ENCODE results near the gene RENBP.
A peak's percentile ranks its signal among the peaks of the same experiment; 100 is the strongest.

The RENBP gene

DNA sequence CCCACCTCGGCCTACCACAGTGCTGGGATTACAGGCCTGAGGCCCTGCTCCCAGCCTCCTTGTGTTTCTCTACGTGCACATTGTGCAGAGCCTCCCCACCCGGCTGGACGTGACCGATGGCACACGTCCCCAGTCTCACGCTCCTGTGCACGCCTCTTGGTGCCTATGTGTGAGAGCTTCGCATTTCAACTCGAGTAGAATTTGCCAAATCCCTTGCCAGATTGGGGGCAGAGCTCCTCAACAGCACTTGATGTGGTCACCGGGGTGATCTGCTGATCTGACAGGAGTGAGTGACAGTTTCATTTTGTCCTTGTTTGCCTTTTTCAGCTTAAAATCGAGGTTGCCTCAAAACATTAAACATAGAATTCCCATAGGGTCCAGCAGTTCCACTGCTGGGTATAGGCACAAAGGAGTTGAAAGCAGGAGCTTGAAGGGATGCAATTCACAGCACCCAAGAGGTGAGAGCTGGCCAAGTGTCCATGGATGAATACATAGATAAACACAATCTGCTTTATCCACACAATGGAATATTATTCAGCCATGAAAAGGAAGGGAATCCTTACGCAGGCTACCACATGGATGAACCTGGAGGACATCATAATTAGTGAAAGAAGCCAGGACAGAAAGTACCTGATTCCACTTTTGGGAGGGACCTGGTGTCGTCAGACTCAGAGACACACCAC is 45.7 kb upstream of the RENBP start:
- H3K36me3 ChIP-seq (ENCODE audit: control insufficient read depth, insufficient read depth, low read length) = no peaks in the 10 kb centered on the region
- DNase-seq (ENCODE audit: extremely low read depth, insufficient read length) = no peak
- TF ChIP-seq, protein P1, sequence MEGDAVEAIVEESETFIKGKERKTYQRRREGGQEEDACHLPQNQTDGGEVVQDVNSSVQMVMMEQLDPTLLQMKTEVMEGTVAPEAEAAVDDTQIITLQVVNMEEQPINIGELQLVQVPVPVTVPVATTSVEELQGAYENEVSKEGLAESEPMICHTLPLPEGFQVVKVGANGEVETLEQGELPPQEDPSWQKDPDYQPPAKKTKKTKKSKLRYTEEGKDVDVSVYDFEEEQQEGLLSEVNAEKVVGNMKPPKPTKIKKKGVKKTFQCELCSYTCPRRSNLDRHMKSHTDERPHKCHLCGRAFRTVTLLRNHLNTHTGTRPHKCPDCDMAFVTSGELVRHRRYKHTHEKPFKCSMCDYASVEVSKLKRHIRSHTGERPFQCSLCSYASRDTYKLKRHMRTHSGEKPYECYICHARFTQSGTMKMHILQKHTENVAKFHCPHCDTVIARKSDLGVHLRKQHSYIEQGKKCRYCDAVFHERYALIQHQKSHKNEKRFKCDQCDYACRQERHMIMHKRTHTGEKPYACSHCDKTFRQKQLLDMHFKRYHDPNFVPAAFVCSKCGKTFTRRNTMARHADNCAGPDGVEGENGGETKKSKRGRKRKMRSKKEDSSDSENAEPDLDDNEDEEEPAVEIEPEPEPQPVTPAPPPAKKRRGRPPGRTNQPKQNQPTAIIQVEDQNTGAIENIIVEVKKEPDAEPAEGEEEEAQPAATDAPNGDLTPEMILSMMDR (IDR thresholded peaks at IDR 0.05; ENCODE audit: insufficient read depth, low read length, poor library complexity, severe bottlenecking) = no peak

DNA sequence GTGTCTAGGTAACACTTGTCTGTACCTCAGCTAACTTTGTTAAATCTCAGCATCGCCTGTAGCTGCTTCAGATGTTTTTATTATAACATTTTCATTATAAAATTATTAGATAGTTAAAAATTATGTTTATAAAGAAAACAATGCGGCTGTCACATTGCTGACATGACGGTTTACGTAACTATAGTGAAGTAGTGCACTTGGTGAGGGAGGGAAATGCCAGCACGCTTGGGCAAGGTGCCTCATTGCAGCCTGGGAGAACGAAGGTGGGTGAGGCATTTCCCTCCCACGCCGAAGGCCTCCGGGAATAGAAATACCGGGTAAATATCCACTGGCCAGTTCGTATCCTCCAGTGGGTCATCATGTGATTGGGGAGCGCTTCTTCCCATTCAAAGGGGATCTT is 44.0 kb upstream of the RENBP start:
- Histone ChIP-seq H3K4me3 (replicated peaks; ENCODE audit: low read depth, low read length) (no peak overlapping the region), H3K27me3 (replicated peaks; ENCODE audit: control insufficient read depth, insufficient read depth, low read length) (no peaks in the 10 kb centered on the region), H3K36me3 (ENCODE audit: control insufficient read depth, insufficient read depth, low read length) (no peaks in the 10 kb centered on the region)
- TF ChIP-seq, protein P1 (IDR thresholded peaks at IDR 0.05; ENCODE audit: insufficient read depth, low read length, poor library complexity, severe bottlenecking) = no peak
- DNase-seq (ENCODE audit: extremely low read depth, insufficient read length) = no peak

More for the DNA sequence above, 45.7 kb upstream of the RENBP start:
- Histone ChIP-seq H3K27me3 (replicated peaks; ENCODE audit: control insufficient read depth, insufficient read depth, low read length) (no peaks in the 10 kb centered on the region), H3K4me3 (replicated peaks; ENCODE audit: low read depth, low read length) (no peak overlapping the region)

DNA sequence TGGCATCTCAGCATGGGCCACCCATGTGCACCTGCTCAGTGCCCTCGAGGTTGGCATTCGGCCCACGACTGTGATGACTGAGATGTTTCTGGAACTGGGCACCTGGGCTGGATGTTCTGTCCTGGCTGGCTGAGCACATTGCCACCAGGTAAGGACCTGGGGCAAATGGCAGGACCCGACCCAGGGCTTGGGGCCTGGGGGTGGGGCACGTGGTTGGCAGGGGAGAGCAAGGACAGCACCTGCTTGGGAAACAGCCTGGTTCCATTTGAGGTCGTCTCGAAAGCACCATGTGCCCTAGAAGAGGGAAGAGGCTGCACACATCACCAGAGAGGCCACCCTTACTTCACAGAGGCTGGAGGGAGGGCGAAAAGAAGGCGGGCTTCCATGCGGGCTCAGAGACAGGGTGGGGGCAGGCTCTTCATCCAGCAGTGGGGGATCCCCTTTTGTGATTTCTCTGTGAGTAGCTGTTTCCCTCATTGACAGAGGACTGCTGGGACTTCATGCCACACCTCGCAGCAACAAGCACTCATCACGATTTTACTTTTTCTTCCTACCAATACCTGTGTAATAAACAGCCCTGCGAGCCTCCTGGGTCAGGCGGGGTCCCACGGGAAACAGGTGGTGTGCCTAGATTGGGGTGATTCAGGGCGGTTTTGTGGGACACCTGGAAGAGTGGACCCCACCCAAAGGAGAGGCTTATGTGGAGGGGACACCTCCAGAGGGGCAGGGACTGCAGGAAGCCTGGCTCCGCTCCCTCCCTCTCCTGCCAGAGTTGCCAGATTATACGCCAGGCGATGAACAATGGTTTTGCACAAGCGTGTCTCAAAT is 40.1 kb upstream of the RENBP start:
- TF ChIP-seq, protein P1 (IDR thresholded peaks at IDR 0.05; ENCODE audit: insufficient read depth, low read length, poor library complexity, severe bottlenecking) = no peak
- H3K36me3 ChIP-seq (ENCODE audit: control insufficient read depth, insufficient read depth, low read length) = no peaks in the 10 kb centered on the region
- peak; percentile 64 for DNase-seq (ENCODE audit: extremely low read depth, insufficient read length)
- H3K27me3 ChIP-seq (replicated peaks; ENCODE audit: control insufficient read depth, insufficient read depth, low read length) = no peaks in the 10 kb centered on the region
- no peak overlapping the region for H3K4me3 ChIP-seq (replicated peaks; ENCODE audit: low read depth, low read length)

DNA sequence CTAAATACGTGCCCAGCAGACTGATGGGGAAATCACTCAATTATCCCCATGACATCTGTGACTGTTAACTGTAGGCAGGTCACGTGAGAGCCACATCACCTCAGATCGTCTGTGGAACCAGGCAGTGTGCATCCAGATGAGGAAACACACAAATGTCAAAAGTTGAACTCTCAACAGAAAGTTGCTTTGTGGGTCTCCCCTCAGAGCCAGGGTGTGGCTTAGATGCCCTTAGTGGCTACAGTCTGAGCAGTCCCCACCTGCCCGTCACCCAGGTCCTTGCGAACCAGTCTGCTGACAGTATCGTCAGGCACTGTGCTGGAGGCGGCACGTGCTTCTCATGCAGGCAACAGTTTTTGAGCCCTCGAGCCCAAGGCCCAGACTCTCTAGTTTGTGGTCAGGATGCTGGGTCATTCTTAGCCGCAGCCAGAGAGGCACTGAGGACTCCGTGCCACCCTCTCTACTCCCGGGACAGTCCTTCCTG is 38.9 kb upstream of the RENBP start:
- H3K27me3 ChIP-seq (replicated peaks; ENCODE audit: control insufficient read depth, insufficient read depth, low read length) = no peaks in the 10 kb centered on the region
- no peak for DNase-seq (ENCODE audit: extremely low read depth, insufficient read length)
- no peaks in the 10 kb centered on the region for H3K36me3 ChIP-seq (ENCODE audit: control insufficient read depth, insufficient read depth, low read length)
- H3K4me3 ChIP-seq (replicated peaks; ENCODE audit: low read depth, low read length) = no peak overlapping the region
- TF ChIP-seq, protein P1 (IDR thresholded peaks at IDR 0.05; ENCODE audit: insufficient read depth, low read length, poor library complexity, severe bottlenecking) = no peak

DNA sequence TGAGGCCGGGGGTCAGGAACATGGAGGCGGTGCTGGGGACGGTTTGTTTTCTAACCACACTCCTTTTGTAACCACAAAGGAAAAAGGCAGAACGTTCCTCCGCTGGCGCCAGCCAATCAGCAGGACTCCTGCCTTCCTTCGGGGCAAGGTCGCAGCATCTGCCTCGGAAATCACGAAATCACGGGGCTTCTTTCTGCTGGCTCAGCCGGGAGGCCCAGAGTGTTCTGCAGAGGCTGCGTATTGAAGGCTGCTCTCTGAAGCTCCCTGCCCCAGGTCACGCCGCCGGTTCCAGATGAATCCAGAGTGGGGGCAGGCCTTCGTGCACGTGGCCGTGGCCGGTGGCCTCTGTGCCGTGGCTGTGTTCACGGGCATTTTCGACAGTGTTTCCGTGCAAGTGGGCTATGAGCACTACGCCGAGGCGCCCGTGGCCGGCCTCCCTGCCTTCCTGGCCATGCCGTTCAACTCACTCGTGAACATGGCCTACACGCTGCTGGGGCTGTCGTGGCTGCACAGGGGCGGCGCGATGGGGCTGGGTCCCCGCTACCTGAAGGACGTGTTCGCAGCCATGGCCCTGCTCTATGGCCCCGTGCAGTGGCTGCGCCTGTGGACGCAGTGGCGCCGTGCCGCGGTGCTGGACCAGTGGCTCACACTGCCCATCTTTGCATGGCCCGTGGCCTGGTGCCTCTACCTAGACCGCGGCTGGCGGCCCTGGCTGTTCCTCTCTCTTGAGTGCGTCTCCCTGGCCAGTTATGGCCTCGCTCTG is 37.5 kb upstream of the RENBP start:
- TF ChIP-seq, protein P1 (IDR thresholded peaks at IDR 0.05; ENCODE audit: insufficient read depth, low read length, poor library complexity, severe bottlenecking) = no peak
- DNase-seq (ENCODE audit: extremely low read depth, insufficient read length) = no peak
- Histone ChIP-seq H3K27me3 (replicated peaks; ENCODE audit: control insufficient read depth, insufficient read depth, low read length) (no peaks in the 10 kb centered on the region), H3K36me3 (ENCODE audit: control insufficient read depth, insufficient read depth, low read length) (no peaks in the 10 kb centered on the region), H3K4me3 (replicated peaks; ENCODE audit: low read depth, low read length) (no peak overlapping the region)
